ENCODE data around the gene ZNF740.

- TF ChIP-seq, protein P1, sequence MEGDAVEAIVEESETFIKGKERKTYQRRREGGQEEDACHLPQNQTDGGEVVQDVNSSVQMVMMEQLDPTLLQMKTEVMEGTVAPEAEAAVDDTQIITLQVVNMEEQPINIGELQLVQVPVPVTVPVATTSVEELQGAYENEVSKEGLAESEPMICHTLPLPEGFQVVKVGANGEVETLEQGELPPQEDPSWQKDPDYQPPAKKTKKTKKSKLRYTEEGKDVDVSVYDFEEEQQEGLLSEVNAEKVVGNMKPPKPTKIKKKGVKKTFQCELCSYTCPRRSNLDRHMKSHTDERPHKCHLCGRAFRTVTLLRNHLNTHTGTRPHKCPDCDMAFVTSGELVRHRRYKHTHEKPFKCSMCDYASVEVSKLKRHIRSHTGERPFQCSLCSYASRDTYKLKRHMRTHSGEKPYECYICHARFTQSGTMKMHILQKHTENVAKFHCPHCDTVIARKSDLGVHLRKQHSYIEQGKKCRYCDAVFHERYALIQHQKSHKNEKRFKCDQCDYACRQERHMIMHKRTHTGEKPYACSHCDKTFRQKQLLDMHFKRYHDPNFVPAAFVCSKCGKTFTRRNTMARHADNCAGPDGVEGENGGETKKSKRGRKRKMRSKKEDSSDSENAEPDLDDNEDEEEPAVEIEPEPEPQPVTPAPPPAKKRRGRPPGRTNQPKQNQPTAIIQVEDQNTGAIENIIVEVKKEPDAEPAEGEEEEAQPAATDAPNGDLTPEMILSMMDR (conservative IDR thresholded peaks at IDR 0.05 in 1 of 2, IDR thresholded peaks at IDR 0.05 in 1 of 2; ENCODE audit: extremely low read depth in 1 of 2, insufficient read depth in 1 of 2, low read depth in 1 of 2, low read length in 2 of 2): no peak
- no peak for TF ChIP-seq EZH2 (IDR thresholded peaks at IDR 0.05; ENCODE audit: borderline replicate concordance, low read length)
Observed at GRCh38 chr12:53193985-53194716, 13.6 kb downstream of the ZNF740 start.
